ENCODE results near the gene MYO18A. TPM values are rescaled to one million over a fixed set of nuclear protein-coding genes. Genes with fewer than 3 reads are reported as not detected.

The MYO18A gene
- total and polyA plus RNA-seq, 10 of the 15 experiments (the other 5 are each of a cell fraction or from before 2014, with no cell fraction given): 2.9 to 66.0 (median 24.5) TPM

- SMC1A ChIA-PET (ENCODE audit: uncharacterized antibody, unreplicated experiment): no interaction called here
- Histone ChIP-seq H3K79me2 (ENCODE audit: control insufficient read depth, insufficient read depth, low read length) (no peaks in the 10 kb centered on the region), H3K9me3 (replicated peaks; ENCODE audit: control insufficient read depth, insufficient read depth, low read length) (no peaks in the 10 kb centered on the region), H3K27me3 (replicated peaks in 1 of 2; ENCODE audit: control insufficient read depth in 2 of 2, insufficient read depth in 2 of 2, low read length in 1 of 2) (no peaks in the 10 kb centered on the region), H4K20me1 (ENCODE audit: control insufficient read depth, insufficient read depth) (no peaks in the 10 kb centered on the region), H3K4me3 (no peak overlapping the region), H3K4me2 (ENCODE audit: control insufficient read depth, insufficient read depth) (no peak overlapping the region), H3K27ac (ENCODE audit: control insufficient read depth, insufficient read depth) (no peak overlapping the region), H2AFZ (ENCODE audit: control insufficient read depth, low read depth, low read length) (no peak overlapping the region), H3K4me1 (ENCODE audit: control insufficient read depth, insufficient read depth, low read length) (no peaks in the 10 kb centered on the region), H3K9ac (ENCODE audit: control insufficient read depth, insufficient read depth, low read length) (no peak overlapping the region), H3K36me3 (ENCODE audit: control insufficient read depth in 2 of 2, insufficient read depth in 2 of 2, low read length in 1 of 2) (peaks cover 2 to 4% of the 10 kb centered on the region in 2 experiments; a peak in 3 of 4 replicates)
- in situ Hi-C loops (cut with MboI) (no loop called here), intact Hi-C loops (cut with micrococcal nuclease; ENCODE audit: unreplicated experiment) (no loop called here)
- DNase-seq (ENCODE audit: low read depth, low spot score) (no peak), ATAC-seq (no peak), FAIRE-seq (no peak)
- no TSS peak for BruUV-seq (replicated peaks)
- WGBS (ENCODE audit: insufficient coverage, insufficient replicate concordance, low lambda C conversion rate, missing lambda C conversion rate): 90% methylated on average over 4 of the region's 4 CpGs
- POLR2A ChIA-PET: no interaction called here
- CTCF ChIA-PET: interaction anchor here (1.5 to 4.4 kb wide), 2 partner anchors 13 to 138 kb away, joined by 4 to 24 read pairs; no protein-coding TSS in a partner anchor
- RAD21 ChIA-PET (ENCODE audit: unreplicated experiment): no interaction called here
- TF ChIP-seq PBX3 (IDR thresholded peaks at IDR 0.05; ENCODE audit: insufficient replicate concordance, low read depth, low read length) (no peak), SMARCA5 (IDR thresholded peaks at IDR 0.05) (no peak), E2F8 (IDR thresholded peaks at IDR 0.05; ENCODE audit: low read depth, partially characterized antibody) (no peak), SUZ12 (IDR thresholded peaks at IDR 0.05; ENCODE audit: unreplicated experiment) (no peak), SKIL (IDR thresholded peaks at IDR 0.05; ENCODE audit: low read depth, poor library complexity, severe bottlenecking) (no peak), USF1 (IDR thresholded peaks at IDR 0.05; ENCODE audit: borderline replicate concordance, extremely low read length, insufficient read depth, low read depth, low read length) (no peak), MXI1 (IDR thresholded peaks at IDR 0.05; ENCODE audit: low read depth, low read length) (no peak), SMAD5 (IDR thresholded peaks at IDR 0.05; ENCODE audit: low read depth) (no peak), ATF3 (IDR thresholded peaks at IDR 0.05; ENCODE audit: borderline replicate concordance, extremely low read depth, low read depth, low read length) (no peak), NBN (IDR thresholded peaks at IDR 0.05) (no peak), ZNF622 (IDR thresholded peaks at IDR 0.05) (no peak), POLR2AphosphoS2 (IDR thresholded peaks at IDR 0.05; ENCODE audit: low read depth, low read length) (no peak), TCF12 (IDR thresholded peaks at IDR 0.05; ENCODE audit: low read depth, low read length) (no peak), SIN3A (IDR thresholded peaks at IDR 0.05; ENCODE audit: low read depth, low read length) (no peak), NKRF (conservative IDR thresholded peaks at IDR 0.05) (no peak)
Observed at GRCh38 chr17:29103341-29103740, 76.9 kb downstream of the MYO18A start.

Data from GM12878 (cell line).